Smooth muscle cell (in vitro differentiated cells): Measurements from ENCODE around the gene AK9. TPM values are rescaled to one million over a fixed set of nuclear protein-coding genes. Genes with fewer than 3 reads are reported as not detected.

Experiments used
- DNase-seq: peaks from one replicate; lab custom pipeline; 2025; ENCODE audit not compliant: unreplicated experiment; lab: John Stamatoyannopoulos, UW
- H2AFZ ChIP-seq: fragments of 200-600 bp; sonication (generic); 2 replicates; pipeline ENCODE4 v1.6.0; 2016; ENCODE audit warnings: antibody characterized with exemption, low read depth, mild to moderate bottlenecking
- H3F3A ChIP-seq: fragments of 200-600 bp; sonication (generic); 2 replicates; pipeline ENCODE4 v1.6.0; 2017; ENCODE audit warnings: antibody characterized with exemption, low read depth
- H3K27ac ChIP-seq: fragments of 200-600 bp; sonication (generic); 2 replicates; pipeline ENCODE4 v1.5.1; 2016; ENCODE audit warnings: low read depth, mild to moderate bottlenecking
- H3K27me3 ChIP-seq: fragments of 200-600 bp; sonication (generic); 2 replicates; pipeline ENCODE4 v1.6.1; 2016; ENCODE audit warnings: low read depth, mild to moderate bottlenecking
- H3K36me3 ChIP-seq: fragments of 200-600 bp; sonication (generic); 2 replicates; pipeline ENCODE4 v1.5.1; 2016; ENCODE audit warnings: low read depth
- H3K4me1 ChIP-seq: fragments of 200-600 bp; sonication (generic); 2 replicates; pipeline ENCODE4 v1.5.1; 2016; ENCODE audit warnings: low read depth
- H3K4me2 ChIP-seq: fragments of 200-600 bp; sonication (generic); 2 replicates; pipeline ENCODE4 v1.6.0; 2016; ENCODE audit warnings: mild to moderate bottlenecking
- H3K4me3 ChIP-seq: fragments of 200-600 bp; sonication (generic); 2 replicates; pipeline ENCODE4 v1.5.1; 2016; ENCODE audit warnings: mild to moderate bottlenecking
- H3K79me2 ChIP-seq: fragments of 200-600 bp; sonication (generic); 2 replicates; pipeline ENCODE4 v1.6.0; 2016; ENCODE audit warnings: low read depth, mild to moderate bottlenecking
- H3K9ac ChIP-seq: fragments of 200-600 bp; sonication (generic); 2 replicates; pipeline ENCODE4 v1.6.0; 2016; ENCODE audit warnings: low read depth
- H3K9me3 ChIP-seq: fragments of 200-600 bp; sonication (generic); replicated peaks from 2 replicates; pipeline ENCODE4 v1.5.1; 2016; ENCODE audit warnings: low read depth
- H4K20me1 ChIP-seq: fragments of 200-600 bp; sonication (generic); 2 replicates; pipeline ENCODE4 v1.6.0; 2016; ENCODE audit warnings: low read depth
- CTCF ChIP-seq: fragments of 200-600 bp; sonication (generic); IDR thresholded peaks from 2 replicates; pipeline ENCODE4 v1.5.1; 2017; ENCODE audit warnings: borderline replicate concordance, mild to moderate bottlenecking, antibody characterized with exemption; ENCODE audit not compliant: insufficient read depth, poor library complexity, severe bottlenecking
- WGBS: methylation state at CpG from one replicate; pipeline ENCODE4 v1.1.7; 2016; ENCODE audit warnings: low lambda C conversion rate; 5-methylcytosine and 5-hydroxymethylcytosine counted together
- polyA plus RNA-seq: library from polyadenylated mRNA; unstranded; fragments of >200 nt; fragmentation: Nextera tagmentation; extraction: Ambion mirVana; gene quantifications from 2 replicates; pipeline ENCODE4 v1.2.1, GENCODE V29; 2016
- total RNA-seq: library from RNA; depleted of rRNA; stranded (reverse); fragments of >200 nt; gene quantifications from 2 replicates; pipeline ENCODE4 v1.2.3, GENCODE V29; 2014

Gene AK9
- total and polyA plus RNA-seq, 2 experiments from 2014 or later, result 1.9 to 7.2 TPM

GRCh38 chr6:109498936-109499335 is 192.1 kb downstream of the AK9 start:
- no peak overlapping the region for H3K4me3 ChIP-seq
- H3K9me3 ChIP-seq, result no peaks in the 10 kb centered on the region
- H3K9ac ChIP-seq, result no peak overlapping the region
- 91% methylated on average over 2 of the region's 2 CpGs for WGBS
- no peaks in the 10 kb centered on the region for H3K36me3 ChIP-seq
- TF ChIP-seq CTCF, result no peak
- no peak overlapping the region for H3K27ac ChIP-seq
- H3K4me1 ChIP-seq, result no peaks in the 10 kb centered on the region
- no peaks in the 10 kb centered on the region for H3F3A ChIP-seq
- no peaks in the 10 kb centered on the region for H3K79me2 ChIP-seq
- no peak overlapping the region for H3K4me2 ChIP-seq
- H4K20me1 ChIP-seq, result no peaks in the 10 kb centered on the region
- no peak overlapping the region for H2AFZ ChIP-seq
- H3K27me3 ChIP-seq, result no peaks in the 10 kb centered on the region
- no peak for DNase-seq

- Histone ChIP-seq H3K79me2 (no peaks in the 10 kb centered on the region), H4K20me1 (no peaks in the 10 kb centered on the region), H3K27ac (no peak overlapping the region), H3K27me3 (no peaks in the 10 kb centered on the region), H3K9ac (no peak overlapping the region), H3K4me3 (no peak overlapping the region), H3F3A (no peaks in the 10 kb centered on the region), H3K4me1 (no peaks in the 10 kb centered on the region), H2AFZ (no peak overlapping the region), H3K36me3 (no peaks in the 10 kb centered on the region), H3K4me2 (no peak overlapping the region), H3K9me3 (no peaks in the 10 kb centered on the region)
- no peak for TF ChIP-seq CTCF
- WGBS, result 69% methylated on average over 4 of the region's 4 CpGs
- DNase-seq, result no peak
Measured at GRCh38 chr6:109498052-109498451, 192.9 kb downstream of the AK9 start.

GRCh38 chr6:109496036-109496772 is 194.8 kb downstream of the AK9 start:
- Histone ChIP-seq H3F3A (no peaks in the 10 kb centered on the region), H3K4me2 (no peak overlapping the region), H3K9me3 (no peaks in the 10 kb centered on the region), H3K27ac (no peak overlapping the region), H3K9ac (no peak overlapping the region), H4K20me1 (no peaks in the 10 kb centered on the region), H3K79me2 (no peaks in the 10 kb centered on the region), H2AFZ (no peak overlapping the region), H3K27me3 (no peaks in the 10 kb centered on the region), H3K4me1 (peaks cover 9% of the 10 kb centered on the region), H3K36me3 (no peaks in the 10 kb centered on the region), H3K4me3 (no peak overlapping the region)
- TF ChIP-seq CTCF, result no peak
- DNase-seq, result no peak
- 89% methylated on average over 9 of the region's 9 CpGs for WGBS

- Histone ChIP-seq H3F3A (no peaks in the 10 kb centered on the region), H3K27ac (no peak overlapping the region), H3K27me3 (no peaks in the 10 kb centered on the region), H3K9me3 (no peaks in the 10 kb centered on the region), H3K79me2 (no peaks in the 10 kb centered on the region), H3K4me3 (no peak overlapping the region), H4K20me1 (no peaks in the 10 kb centered on the region), H3K36me3 (no peaks in the 10 kb centered on the region), H3K4me1 (peaks cover 9% of the 10 kb centered on the region), H2AFZ (no peak overlapping the region), H3K4me2 (no peak overlapping the region), H3K9ac (no peak overlapping the region)
- no peak for DNase-seq
- 91% methylated on average over 1 of the region's 1 CpG for WGBS
- TF ChIP-seq CTCF, result no peak
Measured at GRCh38 chr6:109493865-109494264, 197.1 kb downstream of the AK9 start.
